Osteoblast (primary cell): ENCODE measurements around the gene CRYAA. TPM values are rescaled to one million over a fixed set of nuclear protein-coding genes. Genes with fewer than 3 reads are reported as not detected.

Experiments
- DNase-seq: peaks from one replicate; pipeline ENCODE4 v3.0.0; 2011; ENCODE audit warnings: low spot score, mixed read lengths; ENCODE audit not compliant: insufficient read length; ENCODE audit errors: missing footprints
- H2AFZ ChIP-seq: 2 replicates; pipeline ENCODE4 v1.6.0; 2011; ENCODE audit warnings: mild to moderate bottlenecking, low read length
- H3K27ac ChIP-seq: 2 replicates; pipeline ENCODE4 v1.5.1; 2011; ENCODE audit warnings: mild to moderate bottlenecking, low read depth, low read length, moderate library complexity
- H3K27me3 ChIP-seq: 2 replicates; pipeline ENCODE4 v1.6.0; 2012; ENCODE audit warnings: mild to moderate bottlenecking, control low read depth, inconsistent platforms, low read length, moderate library complexity; ENCODE audit not compliant: insufficient read depth
- H3K36me3 ChIP-seq: 2 replicates; pipeline ENCODE4 v1.5.1; 2011; ENCODE audit warnings: mild to moderate bottlenecking, low read length, control low read depth, moderate library complexity; ENCODE audit not compliant: insufficient read depth
- H3K4me1 ChIP-seq: 2 replicates; pipeline ENCODE4 v1.5.1; 2011; ENCODE audit warnings: mild to moderate bottlenecking, low read length, control low read depth, moderate library complexity; ENCODE audit not compliant: insufficient read depth
- H3K4me2 ChIP-seq: 2 replicates; pipeline ENCODE4 v1.6.0; 2011; ENCODE audit warnings: mild to moderate bottlenecking, low read length; ENCODE audit not compliant: insufficient read depth
- H3K4me3 ChIP-seq: fragments of 200-600 bp; sonication (generic); 3 replicates; pipeline ENCODE4 v1.5.1; 2012; ENCODE audit warnings: mild to moderate bottlenecking, low read length, inconsistent platforms; ENCODE audit not compliant: insufficient read depth
- H3K79me2 ChIP-seq: 2 replicates; pipeline ENCODE4 v1.6.0; 2012; ENCODE audit warnings: mild to moderate bottlenecking, low read length, control low read depth, inconsistent platforms; ENCODE audit not compliant: insufficient read depth
- H3K9me3 ChIP-seq: 2 replicates; pipeline ENCODE4 v1.5.1; 2011; ENCODE audit warnings: low read depth, low read length, control low read depth
- H4K20me1 ChIP-seq: 2 replicates; pipeline ENCODE4 v1.6.0; 2012; ENCODE audit warnings: mild to moderate bottlenecking, low read length, control low read depth; ENCODE audit not compliant: insufficient read depth
- total RNA-seq: library from RNA; depleted of rRNA; stranded (reverse); fragments of >200 nt; gene quantifications from 2 replicates; pipeline ENCODE4 v1.2.3, GENCODE V29; 2012
- TF ChIP-seq, protein P1 (sequence below): IDR thresholded peaks from 2 replicates; pipeline ENCODE4 v1.5.1; 2011; ENCODE audit warnings: mild to moderate bottlenecking, low read depth, low read length, moderate library complexity; ENCODE audit errors: extremely low read depth

Gene CRYAA
- total RNA-seq, 1 donor, result not detected

GRCh38 chr21:43192501-43193081 lies 23.8 kb downstream of the CRYAA start:
- Histone ChIP-seq H3K27me3 (peaks cover 27% of the 10 kb centered on the region), H3K4me3 (no peak overlapping the region), H4K20me1 (no peaks in the 10 kb centered on the region), H3K9me3 (no peaks in the 10 kb centered on the region), H3K36me3 (no peaks in the 10 kb centered on the region), H3K27ac (no peak overlapping the region), H3K4me1 (peaks cover 7% of the 10 kb centered on the region), H2AFZ (no peak overlapping the region), H3K79me2 (no peaks in the 10 kb centered on the region), H3K4me2 (no peak overlapping the region)
- TF ChIP-seq, protein P1, sequence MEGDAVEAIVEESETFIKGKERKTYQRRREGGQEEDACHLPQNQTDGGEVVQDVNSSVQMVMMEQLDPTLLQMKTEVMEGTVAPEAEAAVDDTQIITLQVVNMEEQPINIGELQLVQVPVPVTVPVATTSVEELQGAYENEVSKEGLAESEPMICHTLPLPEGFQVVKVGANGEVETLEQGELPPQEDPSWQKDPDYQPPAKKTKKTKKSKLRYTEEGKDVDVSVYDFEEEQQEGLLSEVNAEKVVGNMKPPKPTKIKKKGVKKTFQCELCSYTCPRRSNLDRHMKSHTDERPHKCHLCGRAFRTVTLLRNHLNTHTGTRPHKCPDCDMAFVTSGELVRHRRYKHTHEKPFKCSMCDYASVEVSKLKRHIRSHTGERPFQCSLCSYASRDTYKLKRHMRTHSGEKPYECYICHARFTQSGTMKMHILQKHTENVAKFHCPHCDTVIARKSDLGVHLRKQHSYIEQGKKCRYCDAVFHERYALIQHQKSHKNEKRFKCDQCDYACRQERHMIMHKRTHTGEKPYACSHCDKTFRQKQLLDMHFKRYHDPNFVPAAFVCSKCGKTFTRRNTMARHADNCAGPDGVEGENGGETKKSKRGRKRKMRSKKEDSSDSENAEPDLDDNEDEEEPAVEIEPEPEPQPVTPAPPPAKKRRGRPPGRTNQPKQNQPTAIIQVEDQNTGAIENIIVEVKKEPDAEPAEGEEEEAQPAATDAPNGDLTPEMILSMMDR, result no peak
- no peak for DNase-seq

- no peaks in the 10 kb centered on the region for H3K9me3 ChIP-seq
- no peak overlapping the region for H2AFZ ChIP-seq
- H3K27ac ChIP-seq, result no peak overlapping the region
- H3K27me3 ChIP-seq, result peaks cover 27% of the 10 kb centered on the region
- no peaks in the 10 kb centered on the region for H3K36me3 ChIP-seq
- no peak overlapping the region for H3K4me2 ChIP-seq
- TF ChIP-seq, protein P1, result no peak
- no peaks in the 10 kb centered on the region for H3K79me2 ChIP-seq
- no peak for DNase-seq
- H4K20me1 ChIP-seq, result no peaks in the 10 kb centered on the region
- H3K4me3 ChIP-seq, result no peak overlapping the region
- peaks cover 5% of the 10 kb centered on the region for H3K4me1 ChIP-seq
Observed at GRCh38 chr21:43193088-43193650, 24.4 kb downstream of the CRYAA start.

DNA sequence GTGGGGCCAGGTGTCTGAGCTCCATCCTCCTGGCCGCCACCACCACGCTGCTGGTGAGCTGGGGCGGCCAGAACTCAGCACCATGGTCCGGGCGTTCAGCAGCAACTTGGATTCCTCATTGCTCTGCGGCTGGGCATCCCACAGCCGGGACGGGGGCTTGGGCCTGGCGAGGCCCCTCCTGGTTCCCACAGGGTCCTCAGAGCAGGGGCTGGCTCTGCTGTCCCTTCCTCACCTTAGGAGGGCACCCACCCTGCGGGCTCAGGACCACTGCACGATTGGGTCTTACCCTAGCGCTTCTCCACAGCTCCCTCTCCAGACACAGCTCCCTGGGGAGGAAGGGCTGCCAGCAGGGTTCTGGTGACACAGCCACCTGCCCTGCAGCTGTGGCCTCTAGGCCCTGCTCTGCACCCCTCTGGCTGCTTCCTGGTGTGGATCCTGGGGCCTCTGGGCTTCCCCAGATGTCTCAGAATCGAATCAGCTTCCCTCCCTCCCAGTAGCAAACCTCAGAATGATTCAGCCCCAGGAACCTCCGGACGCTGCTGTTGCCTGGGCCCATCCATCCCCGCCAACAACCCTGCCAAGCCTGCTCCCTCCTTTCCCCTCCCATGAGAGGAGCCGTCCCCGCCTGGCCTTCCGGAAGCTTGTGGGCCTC lies 25.0 kb downstream of the CRYAA start:
- TF ChIP-seq, protein P1, result no peak
- no peak overlapping the region for H3K4me3 ChIP-seq
- H3K36me3 ChIP-seq, result no peaks in the 10 kb centered on the region
- H3K27me3 ChIP-seq, result peaks cover 27% of the 10 kb centered on the region
- H3K9me3 ChIP-seq, result no peaks in the 10 kb centered on the region
- peak; percentile 95 for DNase-seq
- no peaks in the 10 kb centered on the region for H3K79me2 ChIP-seq
- peaks cover 5% of the 10 kb centered on the region for H3K4me1 ChIP-seq
- H3K4me2 ChIP-seq, result no peak overlapping the region
- H2AFZ ChIP-seq, result no peak overlapping the region
- no peaks in the 10 kb centered on the region for H4K20me1 ChIP-seq
- no peak overlapping the region for H3K27ac ChIP-seq
